SK-MEL-5 (cell line): ENCODE results near the gene KDM5D. TPM values are rescaled to one million over a fixed set of nuclear protein-coding genes. Genes with fewer than 3 reads are reported as not detected.

ENCODE experiments used
- DNase-seq: peaks from one replicate; pipeline ENCODE4 v3.0.0-alpha.2; 2016; ENCODE audit warnings: low read depth, low spot score
- in situ Hi-C: cut with HindIII; loops from 2 replicates; pipeline ENCODE4 v1.10.0; 2016; ENCODE audit warnings: low sequenced_read_pairs, high pct_unique_total_duplicates, low pct_unique_long_range_greater_than_20kb
- polyA plus RNA-seq, 2 experiments: library from polyadenylated mRNA; depleted of rRNA; stranded (reverse); fragments of >200 nt; gene quantifications; 2 replicates each; pipeline ENCODE4 v1.2.3, GENCODE V29; 2015
- total RNA-seq: library from RNA; depleted of rRNA; stranded (reverse); fragments of >200 nt; shearing (Covaris generic); gene quantifications from 2 replicates; pipeline ENCODE4 v1.2.3, GENCODE V29; 2014; rRNA removed

KDM5D gene
- total RNA-seq, result not detected in 2 replicates
- not detected in 2 replicates for polyA plus RNA-seq (2015; cell fraction: cytosol; rRNA removed)
- not detected in 2 replicates for polyA plus RNA-seq (2015; cell fraction: nucleus; rRNA removed)

DNA sequence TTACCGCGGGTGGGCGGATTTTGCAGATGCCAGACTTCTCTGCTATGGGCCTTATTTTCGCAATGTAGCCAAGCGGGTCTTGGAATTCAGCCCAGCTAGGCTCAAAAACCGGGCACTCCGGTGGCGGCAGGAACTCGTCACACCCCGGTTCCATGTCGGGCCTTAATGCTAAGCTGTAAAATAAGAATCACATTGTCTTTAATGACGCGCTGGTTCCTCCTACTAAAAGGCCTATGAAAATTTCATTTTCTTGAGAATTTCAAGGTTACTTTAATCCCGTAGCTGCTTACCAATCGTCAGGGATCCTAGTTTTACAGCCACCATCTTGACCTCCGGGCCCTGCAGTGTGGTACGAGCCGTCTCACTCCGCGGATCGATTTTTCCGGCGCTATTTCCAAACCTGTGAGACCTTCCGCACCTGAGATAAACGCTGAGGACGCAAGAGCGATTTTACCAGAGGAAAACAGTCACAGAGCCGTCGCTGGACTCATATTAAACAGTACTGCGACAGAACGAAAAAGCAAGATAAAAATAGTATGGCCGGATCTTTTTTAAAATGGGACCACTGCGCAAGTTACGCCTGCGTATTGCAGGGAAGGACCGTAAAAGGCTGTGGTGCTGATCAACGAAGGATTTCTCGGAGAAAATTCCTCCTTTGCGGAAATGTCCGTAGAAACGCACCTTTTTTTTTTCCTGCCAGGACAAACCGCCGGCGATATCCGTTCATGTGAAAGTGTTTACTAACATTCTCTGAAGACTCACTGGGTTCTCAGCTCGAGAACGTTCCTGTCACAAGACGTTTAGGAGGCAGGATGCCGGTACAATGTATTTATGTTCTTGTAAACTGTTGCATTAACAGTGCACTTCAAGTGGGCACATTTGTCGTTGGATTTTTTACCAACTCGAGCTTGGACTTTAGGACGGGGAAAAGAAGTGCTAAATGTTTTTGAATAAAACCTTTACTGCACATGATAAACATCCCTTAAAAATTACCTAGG lies at the start of gene KDM5D:
Gene KDM5D (minus strand): TSS at position 346 of the 998 bp plus-strand sequence. CDS start 192 bp downstream, at position 154.
- in situ Hi-C loops, result no loop called here
- DNase-seq, result no peak

DNA sequence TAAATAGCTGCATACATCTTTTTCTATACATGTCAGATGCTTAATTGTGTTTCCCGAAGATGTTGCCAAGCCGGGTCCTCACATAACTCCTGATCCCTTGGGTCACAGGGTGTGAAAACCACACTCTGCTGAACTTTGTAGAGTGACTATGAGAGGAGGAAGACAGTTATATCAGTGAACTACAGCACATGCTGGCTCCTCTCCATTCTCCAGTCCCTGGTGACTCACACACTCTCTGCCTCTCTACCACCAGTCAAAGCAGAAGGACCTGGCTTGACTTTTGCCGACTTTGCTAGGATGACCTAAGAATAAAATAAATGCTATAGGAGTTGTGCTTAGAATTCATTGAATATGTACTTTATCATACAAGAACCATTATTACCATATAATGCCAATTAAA lies 23.8 kb upstream of the KDM5D start:
- in situ Hi-C loops, result no loop called here
- DNase-seq, result no peak

DNA sequence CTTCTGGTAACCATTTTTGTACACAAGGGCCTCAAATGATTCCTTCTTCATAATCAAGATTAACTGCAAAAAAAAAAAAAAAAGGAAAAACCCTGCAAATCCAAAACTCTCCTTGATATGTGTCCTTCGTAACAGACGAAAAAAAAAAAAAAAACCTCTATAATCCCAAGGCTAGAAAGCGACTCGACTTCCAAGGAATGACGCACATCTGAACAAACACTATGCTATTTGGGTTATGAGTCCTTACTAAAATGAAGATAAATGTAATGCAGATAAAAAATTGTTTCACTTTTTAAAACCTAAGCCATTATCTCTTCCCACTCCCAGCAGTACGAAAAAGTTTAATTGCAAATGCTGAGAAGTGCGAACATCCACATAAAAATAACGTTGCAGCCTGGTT lies 1.2 kb downstream of the KDM5D start:
- no peak for DNase-seq
- in situ Hi-C loops, result no loop called here

DNA sequence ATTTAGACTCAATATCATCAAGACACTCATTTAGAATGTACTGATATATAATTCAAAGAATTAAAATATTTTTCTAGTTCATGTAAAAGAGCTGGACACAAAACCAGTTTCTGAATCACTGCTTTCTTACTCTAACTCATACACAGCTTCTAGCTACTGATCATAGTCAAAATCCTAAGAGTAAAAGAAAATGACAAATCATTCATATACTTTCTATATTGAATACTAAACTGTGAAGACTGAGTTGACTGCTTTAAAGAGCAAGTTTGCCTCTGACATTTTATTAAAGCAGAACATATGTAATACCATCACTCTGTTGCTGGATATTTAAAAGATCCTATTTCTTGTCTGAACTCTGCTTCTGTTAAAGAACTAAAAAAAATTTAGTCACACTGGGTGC lies 2.4 kb downstream of the KDM5D start:
- in situ Hi-C loops, result no loop called here
- DNase-seq, result no peak

DNA sequence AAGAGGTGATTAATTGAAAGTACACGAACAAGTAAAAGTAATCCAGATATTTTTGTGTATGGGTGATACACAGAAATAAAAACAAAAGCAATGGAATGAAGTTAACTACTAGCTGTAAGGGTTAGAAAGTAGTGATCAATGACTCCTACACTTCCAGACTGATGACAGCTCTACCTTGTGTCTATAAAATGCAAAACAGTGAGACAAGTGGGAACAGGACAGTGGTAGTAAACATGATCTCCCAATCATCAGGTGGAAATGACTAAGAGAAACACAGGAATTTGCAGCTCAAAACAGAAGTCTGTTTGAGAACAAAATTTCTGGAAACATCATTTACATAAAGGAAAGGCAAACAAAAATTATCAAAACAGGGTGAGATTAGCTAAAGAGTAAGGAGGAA lies 10.1 kb downstream of the KDM5D start:
- in situ Hi-C loops, result no loop called here
- DNase-seq, result no peak

- in situ Hi-C loops, result no loop called here
- DNase-seq, result no peak
Measured at GRCh38 chrY:19717950-19718349, 26.6 kb downstream of the KDM5D start.

GRCh38 chrY:19717146-19717545 lies 27.4 kb downstream of the KDM5D start:
- in situ Hi-C loops, result no loop called here
- DNase-seq, result no peak

GRCh38 chrY:19715226-19715625 lies 29.3 kb downstream of the KDM5D start:
- in situ Hi-C loops, result no loop called here
- no peak for DNase-seq

DNA sequence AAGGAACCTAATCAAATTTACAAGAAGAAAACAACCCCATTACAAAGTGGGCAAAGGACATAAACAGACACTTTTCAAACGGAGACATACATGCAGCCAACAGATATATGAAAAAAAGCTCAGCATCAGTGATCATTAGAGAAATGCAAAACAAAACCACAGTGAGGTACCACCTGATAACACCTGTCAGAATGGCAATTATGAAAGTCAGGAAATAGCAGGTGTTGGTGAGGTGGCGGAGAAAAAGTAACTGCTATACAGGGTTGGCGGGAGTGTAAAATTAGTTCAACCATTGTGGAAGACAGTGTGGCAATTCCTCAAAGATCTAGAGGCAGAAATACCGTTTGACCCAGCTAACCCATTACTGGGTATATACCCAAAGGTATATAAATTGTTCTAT lies 31.1 kb downstream of the KDM5D start:
- in situ Hi-C loops, result no loop called here
- no peak for DNase-seq

GRCh38 chrY:19706273-19706672 lies 38.3 kb downstream of the KDM5D start:
- no peak for DNase-seq
- in situ Hi-C loops, result no loop called here

- in situ Hi-C loops, result no loop called here
- DNase-seq, result no peak
Measured at GRCh38 chrY:19698495-19698894, 46.0 kb downstream of the KDM5D start.

GRCh38 chrY:19680821-19681220 lies 63.7 kb downstream of the KDM5D start:
- in situ Hi-C loops, result no loop called here
- no peak for DNase-seq
